ENCODE measurements around the gene TAS2R1.

- no peak for TF ChIP-seq CTCF (IDR thresholded peaks at IDR 0.05)
- no peak for TF ChIP-seq POLR2A (IDR thresholded peaks at IDR 0.05)
Observed at GRCh38 chr5:9596171-9596780, 33.9 kb downstream of the TAS2R1 start.

Measured in esophagus squamous epithelium (tissue), 4 donors.